PC-3 (cell line): Measurements from ENCODE around the gene STK11. TPM values are rescaled to one million over a fixed set of nuclear protein-coding genes. Genes with fewer than 3 reads are reported as not detected.
A peak's percentile ranks its signal among the peaks of the same experiment; 100 is the strongest.

ENCODE experiments used
- ATAC-seq: fragments of 200-7000 bp; cut with Tn5 transposase; 2 replicates; pipeline ENCODE4 v1.9.1; 2020; ENCODE audit warnings: mild to moderate bottlenecking, moderate library complexity
- BruUV-seq: library from RNA; stranded (reverse); fragments of 400-500 nt; replicated peaks from 2 replicates; lab custom pipeline; 2021; lab: Mats Ljungman, UMichigan
- CTCF ChIA-PET: fragments of 300-600 bp; sonication (Branson Sonifier 250); formaldehyde crosslinking; loops from one replicate; lab custom pipeline; 2022; ENCODE audit warnings: antibody characterized with exemption; lab: Charles Lee
- POLR2A ChIA-PET: fragments of 300-600 bp; sonication (Branson Sonifier 250); formaldehyde crosslinking; loops from one replicate; lab custom pipeline; 2022; ENCODE audit warnings: antibody characterized with exemption; ENCODE audit not compliant: unreplicated experiment; lab: Charles Lee
- DNase-seq: peaks from one replicate; pipeline ENCODE4 v3.0.0-alpha.2; 2015
- H2AFZ ChIP-seq: fragments of 300-600 bp; sonication (generic); 2 replicates; pipeline ENCODE4 v1.6.0; 2016; ENCODE audit warnings: antibody characterized with exemption, low read length
- H3F3A ChIP-seq: fragments of 300-600 bp; sonication (generic); one replicate; pipeline ENCODE4 v1.6.0; 2017; ENCODE audit warnings: antibody characterized with exemption, low read length, control low read depth, mild to moderate bottlenecking; ENCODE audit not compliant: unreplicated experiment
- H3K27ac ChIP-seq: fragments of 300-600 bp; sonication (generic); 2 replicates; pipeline ENCODE4 v1.5.1; 2016; ENCODE audit warnings: mild to moderate bottlenecking, low read length
- H3K27me3 ChIP-seq: fragments of 300-600 bp; sonication (generic); 2 replicates; pipeline ENCODE4 v1.6.1; 2016; ENCODE audit warnings: low read length, mixed read lengths
- H3K36me3 ChIP-seq: fragments of 300-600 bp; sonication (generic); 2 replicates; pipeline ENCODE4 v1.6.1; 2016; ENCODE audit warnings: low read depth, mixed run types, low read length, mixed read lengths
- H3K4me1 ChIP-seq: fragments of 300-600 bp; sonication (generic); 2 replicates; pipeline ENCODE4 v1.5.1; 2016; ENCODE audit warnings: low read length; ENCODE audit not compliant: insufficient read depth
- H3K4me2 ChIP-seq: fragments of 300-600 bp; sonication (generic); 2 replicates; pipeline ENCODE4 v1.6.0; 2016; ENCODE audit warnings: low read length
- H3K4me3 ChIP-seq: fragments of 300-600 bp; sonication (generic); 2 replicates; pipeline ENCODE4 v1.5.1; 2016; ENCODE audit warnings: mild to moderate bottlenecking, low read length, mixed read lengths
- H3K79me2 ChIP-seq: fragments of 300-600 bp; sonication (generic); 2 replicates; pipeline ENCODE4 v1.6.1; 2017; ENCODE audit warnings: low read length, mixed read lengths
- H3K9ac ChIP-seq: fragments of 300-600 bp; sonication (generic); 2 replicates; pipeline ENCODE4 v1.6.0; 2016; ENCODE audit warnings: mild to moderate bottlenecking, low read length
- H3K9me2 ChIP-seq: fragments of 300-600 bp; sonication (generic); replicated peaks from 2 replicates; pipeline ENCODE4 v1.6.1; 2016; ENCODE audit warnings: mixed run types, low read length, mixed read lengths
- H3K9me3 ChIP-seq: fragments of 300-600 bp; sonication (generic); 2 replicates; pipeline ENCODE4 v1.6.1; 2016; ENCODE audit warnings: low read length, mixed read lengths
- H4K20me1 ChIP-seq: fragments of 300-600 bp; sonication (generic); 2 replicates; pipeline ENCODE4 v1.6.1; 2016; ENCODE audit warnings: low read length, mixed read lengths
- CTCF ChIP-seq: fragments of 300-600 bp; sonication (generic); conservative IDR thresholded peaks from 2 replicates; pipeline ENCODE4 v1.5.1; 2017; ENCODE audit warnings: antibody characterized with exemption, low read depth, mild to moderate bottlenecking, low read length
- EZH2 ChIP-seq: fragments of 300-600 bp; sonication (generic); IDR thresholded peaks from one replicate; pipeline ENCODE4 v1.6.1; 2017; ENCODE audit warnings: antibody characterized with exemption, mild to moderate bottlenecking, low read length; ENCODE audit not compliant: unreplicated experiment
- EZH2phosphoT487 ChIP-seq: fragments of 300-600 bp; sonication (generic); IDR thresholded peaks from 2 replicates; pipeline ENCODE4 v1.6.1; 2018; ENCODE audit warnings: mild to moderate bottlenecking, antibody characterized with exemption, low read length, borderline replicate concordance
- intact Hi-C: fragments of 100-400 bp; cut with micrococcal nuclease; formaldehyde crosslinking; loops from 2 replicates; pipeline ENCODE4 v1.9.0; 2023
- total RNA-seq: library from RNA; depleted of rRNA; stranded (reverse); fragments of >200 nt; gene quantifications from 2 replicates; pipeline ENCODE4 v1.2.3, GENCODE V29; 2014

Gene STK11
- total RNA-seq, 1 experiment from 2014 or later, result 82.4 TPM

GRCh38 chr19:1229924-1230782 is 24.6 kb downstream of the STK11 start:
- Histone ChIP-seq H3K4me2 (no peak overlapping the region), H3K79me2 (no peaks in the 10 kb centered on the region), H3K4me3 (no peak overlapping the region), H4K20me1 (no peaks in the 10 kb centered on the region), H3K27me3 (no peaks in the 10 kb centered on the region), H3K27ac (no peak overlapping the region), H3F3A (no peaks in the 10 kb centered on the region), H3K36me3 (no peaks in the 10 kb centered on the region), H2AFZ (no peak overlapping the region), H3K9ac (no peak overlapping the region), H3K4me1 (peaks cover 11% of the 10 kb centered on the region), H3K9me3 (no peaks in the 10 kb centered on the region), H3K9me2 (no peaks in the 10 kb centered on the region)
- no peak for DNase-seq
- TF ChIP-seq CTCF, result no peak
- TF ChIP-seq EZH2, result no peak
- TF ChIP-seq EZH2phosphoT487, result no peak
- CTCF ChIA-PET, result no interaction called here
- no peak for ATAC-seq
- intact Hi-C loops, result no loop called here
- no TSS peak for BruUV-seq
- POLR2A ChIA-PET, result no interaction called here

- H3K9me2 ChIP-seq, result no peaks in the 10 kb centered on the region
- H3K4me1 ChIP-seq, result peaks cover 11% of the 10 kb centered on the region
- no peak overlapping the region for H3K4me2 ChIP-seq
- H3K4me3 ChIP-seq, result no peak overlapping the region
- H3K9ac ChIP-seq, result no peak overlapping the region
- intact Hi-C loops, result no loop called here
- H3K79me2 ChIP-seq, result no peaks in the 10 kb centered on the region
- DNase-seq, result no peak
- H2AFZ ChIP-seq, result no peak overlapping the region
- ChIA-PET POLR2A (no interaction called here), CTCF (no interaction called here)
- no peak overlapping the region for H3K27ac ChIP-seq
- no peaks in the 10 kb centered on the region for H3K9me3 ChIP-seq
- TF ChIP-seq EZH2phosphoT487, result no peak
- no peaks in the 10 kb centered on the region for H4K20me1 ChIP-seq
- H3F3A ChIP-seq, result no peaks in the 10 kb centered on the region
- ATAC-seq, result no peak
- H3K27me3 ChIP-seq, result no peaks in the 10 kb centered on the region
- H3K36me3 ChIP-seq, result no peaks in the 10 kb centered on the region
- no TSS peak for BruUV-seq
Measured at GRCh38 chr19:1230783-1231489, 25.4 kb downstream of the STK11 start.

GRCh38 chr19:1231729-1232637 is 26.4 kb downstream of the STK11 start:
- no peak overlapping the region for H3K4me3 ChIP-seq
- peak overlapping the region; percentile 37 for H3K27ac ChIP-seq
- H3K4me2 ChIP-seq, result no peak overlapping the region
- CTCF ChIA-PET, result no interaction called here
- ATAC-seq, result peak; percentile 78
- H3K4me1 ChIP-seq, result peaks cover 11% of the 10 kb centered on the region
- no peaks in the 10 kb centered on the region for H3K27me3 ChIP-seq
- intact Hi-C loops, result no loop called here
- BruUV-seq, result no TSS peak
- H3K9me2 ChIP-seq, result no peaks in the 10 kb centered on the region
- no peak overlapping the region for H2AFZ ChIP-seq
- H3K9ac ChIP-seq, result no peak overlapping the region
- POLR2A ChIA-PET, result no interaction called here
- peak; percentile 32 for DNase-seq
- H4K20me1 ChIP-seq, result no peaks in the 10 kb centered on the region
- H3K79me2 ChIP-seq, result no peaks in the 10 kb centered on the region
- H3K9me3 ChIP-seq, result no peaks in the 10 kb centered on the region
- TF ChIP-seq CTCF (no peak), EZH2 (no peak), EZH2phosphoT487 (no peak)
- H3F3A ChIP-seq, result no peaks in the 10 kb centered on the region
- H3K36me3 ChIP-seq, result no peaks in the 10 kb centered on the region
